Esophagus squamous epithelium (tissue), 4 donors: Measurements from ENCODE around the gene GGA1.

Experiments used
- CTCF ChIP-seq, 6 experiments: fragments of 450-650 bp in 4 of 6; fragments of 200-600 bp in 2 of 6; sonication (generic) in 2 of 6; IDR thresholded peaks; one replicate each; pipeline ENCODE4 v1.5.1; 2016 to 2019; ENCODE audit warnings: antibody characterized with exemption in 6 of 6, mild to moderate bottlenecking in 4 of 6, moderate library complexity in 4 of 6
- POLR2A ChIP-seq, 4 donors: fragments of 450-650 bp; IDR thresholded peaks; one replicate each; pipeline ENCODE4 v1.6.1; 2017; ENCODE audit warnings: antibody characterized with exemption in 4 of 4, mild to moderate bottlenecking in 4 of 4, moderate library complexity in 3 of 4

- no peak for TF ChIP-seq POLR2A (IDR thresholded peaks at IDR 0.05)
- no peak for TF ChIP-seq CTCF (IDR thresholded peaks at IDR 0.05)
Observed at GRCh38 chr22:37562049-37562875, 46.4 kb upstream of the GGA1 start.
